GM18507 (cell line): ENCODE results near the gene SIRT3.
"Not testable (repeated sequence)": the region's sequence is repeated elsewhere in the genome, so short reads cannot be mapped to it uniquely, and the experiment has no call there.

ENCODE experiments used
- DNase-seq: peaks from one replicate; pipeline ENCODE4 v3.0.0; 2011; ENCODE audit warnings: low read depth; ENCODE audit not compliant: insufficient read length; ENCODE audit errors: extremely low spot score
- FAIRE-seq: peaks from 2 replicates; lab custom pipeline; 2011; peaks lifted over from hg19 to GRCh38; lab: Jason Lieb, UNC

The SIRT3 gene

GRCh38 chr11:250740-251299 is 14.7 kb upstream of the SIRT3 start:
- peak; percentile 31 for FAIRE-seq
- no peak for DNase-seq

DNA sequence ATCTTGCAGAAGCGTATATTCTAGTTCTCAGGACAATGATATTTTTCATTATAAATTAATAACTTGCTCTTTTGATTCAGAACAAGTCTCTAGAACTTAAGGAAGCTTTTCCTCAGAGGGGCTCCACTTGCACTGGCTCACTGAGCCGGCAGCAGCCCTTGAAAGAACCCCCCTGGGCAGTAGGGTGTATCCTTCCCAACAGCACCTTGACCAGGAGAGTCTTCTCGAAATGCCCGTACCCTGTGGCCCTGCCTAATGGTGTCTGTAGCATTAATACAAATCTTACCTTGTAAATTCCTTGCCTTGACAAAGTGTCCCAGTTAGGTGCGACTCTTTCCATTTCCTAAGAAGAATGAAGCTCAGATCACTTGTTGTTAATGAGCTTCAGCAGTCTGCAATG is 14.1 kb upstream of the SIRT3 start:
- DNase-seq (no peak), FAIRE-seq (no peak)

DNA sequence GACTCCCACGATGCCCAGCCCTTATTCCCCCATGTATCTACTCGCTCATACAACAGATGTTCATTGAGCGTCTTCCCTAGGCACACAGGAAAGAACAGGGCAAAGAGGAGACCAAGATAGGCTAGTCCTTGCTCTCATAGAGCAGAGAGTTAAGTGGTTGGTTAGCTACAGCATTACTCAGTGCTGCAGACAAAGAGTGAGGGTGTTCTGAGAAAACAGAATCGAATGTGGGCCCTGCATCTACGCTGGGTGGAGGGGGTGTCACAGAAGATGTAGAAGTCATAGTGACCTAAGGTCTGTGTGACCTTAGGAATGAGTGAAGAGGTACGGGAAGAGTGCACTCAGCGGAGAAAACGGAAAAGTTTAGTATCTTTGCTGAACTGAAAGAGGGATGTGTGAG is 12.9 kb upstream of the SIRT3 start:
- FAIRE-seq (no peak), DNase-seq (no peak)

- no peak for FAIRE-seq
- no peak for DNase-seq
These were observed 8.2 kb upstream of the SIRT3 start for GRCh38 chr11:244376-244775.

GRCh38 chr11:241634-242033 is 5.5 kb upstream of the SIRT3 start:
- FAIRE-seq = no peak
- DNase-seq = no peak

GRCh38 chr11:240315-240714 is 4.2 kb upstream of the SIRT3 start:
- no peak for DNase-seq
- no peak for FAIRE-seq

DNA sequence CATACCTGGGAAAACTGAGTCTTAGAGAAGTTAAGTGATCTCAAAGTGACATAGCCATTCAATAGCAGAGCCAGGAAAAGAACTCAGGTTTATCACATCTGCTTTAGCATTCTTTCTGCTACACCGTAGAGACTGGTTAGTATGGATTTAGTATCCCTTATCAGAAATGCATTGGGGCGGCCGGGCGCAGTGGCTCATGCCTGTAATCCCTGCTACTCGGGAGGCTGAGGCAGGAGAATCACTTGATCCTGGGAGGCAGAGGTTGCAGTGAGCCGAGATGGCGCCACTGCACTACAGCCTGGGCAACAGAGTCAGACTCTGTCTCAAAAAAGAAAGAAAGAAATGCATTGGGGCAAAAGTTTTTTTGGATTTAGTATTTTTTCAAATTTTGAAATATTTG is 2.2 kb upstream of the SIRT3 start:
- DNase-seq, FAIRE-seq: not testable (repeated sequence)

DNA sequence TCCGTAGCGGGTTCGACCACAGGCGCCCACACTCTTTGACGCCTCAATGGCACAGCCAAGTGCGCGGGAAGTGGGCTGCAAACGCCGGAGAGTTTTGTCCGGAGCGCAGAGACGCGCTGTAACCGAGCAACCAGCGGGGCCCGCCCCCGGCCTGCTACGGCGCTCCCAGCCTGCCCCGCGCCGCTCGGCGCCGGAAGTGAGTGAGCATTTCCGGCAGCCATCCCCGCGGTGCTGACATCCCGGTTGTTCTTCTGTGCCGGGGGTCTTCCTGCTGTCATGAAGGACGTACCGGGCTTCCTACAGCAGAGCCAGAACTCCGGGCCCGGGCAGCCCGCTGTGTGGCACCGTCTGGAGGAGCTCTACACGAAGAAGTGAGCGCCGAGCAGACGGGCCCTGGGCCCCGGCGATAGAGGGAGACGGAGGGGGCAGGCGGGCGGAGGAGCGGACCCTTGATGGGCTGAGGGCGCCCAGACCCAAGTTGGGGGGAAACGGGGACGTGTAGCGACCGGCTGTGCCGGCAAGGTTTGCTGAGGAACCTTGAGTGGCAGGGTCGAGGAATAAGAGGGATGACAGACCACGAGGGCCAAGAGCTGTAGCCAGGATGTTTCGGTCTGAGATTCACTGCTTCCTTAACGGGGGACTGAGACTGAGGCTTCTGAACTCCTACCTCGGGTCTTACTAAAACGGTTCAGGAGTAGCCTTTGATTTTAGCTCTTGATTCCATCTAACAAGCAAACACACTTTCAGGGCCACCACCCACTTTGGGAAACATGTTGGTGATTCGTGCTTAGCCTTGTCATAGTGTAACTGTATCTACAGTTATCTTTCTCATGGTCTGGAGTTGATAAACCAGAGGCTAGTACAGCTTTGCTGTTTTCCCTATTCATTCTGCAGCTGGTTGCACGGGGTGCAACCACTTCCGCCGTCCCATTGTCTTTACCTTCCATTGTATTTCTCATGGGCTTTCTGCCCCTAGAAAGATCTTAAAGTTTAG is 929 bp upstream of the SIRT3 start, which contains the start of gene PSMD13:
TSS of gene PSMD13 (plus strand) at position 203 of the 994 bp plus-strand sequence. CDS start at position 277, 74 bp downstream.
- DNase-seq = peak; percentile 80
- FAIRE-seq = peak; percentile 89

DNA sequence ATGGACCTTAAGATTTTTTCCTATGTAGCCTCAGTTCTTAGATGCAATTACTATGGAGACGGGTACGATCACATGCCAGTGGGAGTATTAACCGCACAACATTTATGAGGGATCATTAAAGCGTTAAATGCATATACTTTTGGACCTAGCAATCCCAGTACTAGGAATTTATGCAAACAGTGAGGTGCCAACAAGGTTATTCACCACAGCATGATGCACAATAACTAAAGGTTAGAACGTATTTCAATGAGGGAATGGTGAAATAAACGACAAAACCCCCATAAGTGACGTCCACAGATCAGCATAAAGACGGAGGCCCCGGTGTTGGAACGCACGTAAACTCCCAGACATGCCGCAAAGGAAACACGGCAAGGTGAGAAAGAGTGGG is 539 bp downstream of the SIRT3 start:
- DNase-seq = no peak
- no peak for FAIRE-seq

DNA sequence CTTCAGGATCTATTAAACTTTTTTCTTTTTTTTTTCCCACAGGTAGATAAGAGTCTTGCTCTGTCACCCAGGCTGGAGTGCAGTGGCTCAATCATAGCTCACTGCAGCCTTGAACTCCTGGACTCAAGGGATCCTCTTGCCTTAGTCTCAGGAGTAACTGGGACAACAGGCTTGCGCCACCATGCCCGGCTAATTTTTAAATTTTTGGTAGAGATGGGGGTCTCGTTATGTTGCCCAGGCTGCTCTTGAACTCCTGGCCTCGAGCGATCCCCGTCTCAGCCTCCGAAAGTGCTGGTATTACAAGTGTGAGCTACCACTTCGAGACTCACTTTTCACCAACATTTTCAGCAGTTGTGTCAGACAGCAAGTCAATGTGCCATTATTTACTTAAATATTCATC is 962 bp downstream of the SIRT3 start:
- FAIRE-seq = no peak
- DNase-seq = no peak

DNA sequence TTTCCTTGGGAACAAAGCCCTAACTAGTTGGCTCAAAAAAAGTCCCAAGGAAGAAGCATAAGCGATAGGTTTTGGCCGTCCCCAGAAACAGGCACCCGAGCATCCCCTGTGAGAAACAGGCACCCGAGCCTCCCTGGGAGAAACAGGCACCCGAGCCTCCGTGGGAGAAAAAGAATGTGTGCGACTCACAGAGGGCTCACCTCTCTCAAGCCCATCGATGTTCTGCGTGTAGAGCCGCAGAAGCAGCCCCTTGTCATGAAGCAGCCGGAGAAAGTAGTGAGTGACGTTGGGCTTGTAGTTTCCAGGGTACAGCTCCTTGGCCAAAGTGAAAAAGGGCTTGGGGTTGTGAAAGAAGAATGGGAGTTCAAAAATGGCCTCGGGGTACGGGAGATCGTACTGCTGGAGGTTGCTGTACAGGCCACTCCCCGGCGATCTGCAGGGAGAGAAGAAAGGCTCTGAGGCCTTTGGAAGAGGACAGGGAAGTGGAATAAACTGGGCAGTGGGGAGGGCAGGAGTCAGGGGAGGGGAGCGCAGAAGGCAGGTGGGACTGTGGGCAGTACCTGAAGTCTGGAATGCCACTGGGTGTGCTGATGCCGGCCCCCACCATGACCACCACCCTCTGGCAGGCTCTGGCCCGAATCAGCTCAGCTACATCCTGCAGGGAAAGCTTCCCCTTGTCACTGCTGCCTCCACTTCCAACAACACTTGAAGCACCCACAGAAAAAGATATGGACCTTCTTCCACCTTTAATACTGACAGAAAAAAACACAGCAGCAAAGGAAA is 3.2 kb downstream of the SIRT3 start:
- FAIRE-seq = no peak
- no peak for DNase-seq

DNA sequence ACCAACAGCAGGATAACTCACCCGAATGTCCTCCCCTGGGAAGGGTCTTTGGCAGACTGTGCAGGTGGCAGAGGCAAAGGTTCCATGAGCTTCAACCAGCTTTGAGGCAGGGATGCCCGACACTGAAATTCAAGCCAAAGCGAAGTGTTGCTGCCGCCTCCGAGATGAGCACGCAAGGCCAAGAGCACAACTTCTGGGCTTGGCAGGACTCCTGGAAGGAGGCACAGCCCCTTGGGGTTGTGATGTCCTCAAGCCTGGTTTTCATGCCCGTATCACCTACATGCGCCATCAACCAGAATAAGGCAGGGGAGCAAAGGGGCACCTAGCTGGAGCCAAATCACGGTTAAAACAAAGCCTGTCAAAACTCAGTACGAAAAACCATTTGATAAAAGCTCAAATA is 5.7 kb downstream of the SIRT3 start:
- DNase-seq (no peak), FAIRE-seq (no peak)

DNA sequence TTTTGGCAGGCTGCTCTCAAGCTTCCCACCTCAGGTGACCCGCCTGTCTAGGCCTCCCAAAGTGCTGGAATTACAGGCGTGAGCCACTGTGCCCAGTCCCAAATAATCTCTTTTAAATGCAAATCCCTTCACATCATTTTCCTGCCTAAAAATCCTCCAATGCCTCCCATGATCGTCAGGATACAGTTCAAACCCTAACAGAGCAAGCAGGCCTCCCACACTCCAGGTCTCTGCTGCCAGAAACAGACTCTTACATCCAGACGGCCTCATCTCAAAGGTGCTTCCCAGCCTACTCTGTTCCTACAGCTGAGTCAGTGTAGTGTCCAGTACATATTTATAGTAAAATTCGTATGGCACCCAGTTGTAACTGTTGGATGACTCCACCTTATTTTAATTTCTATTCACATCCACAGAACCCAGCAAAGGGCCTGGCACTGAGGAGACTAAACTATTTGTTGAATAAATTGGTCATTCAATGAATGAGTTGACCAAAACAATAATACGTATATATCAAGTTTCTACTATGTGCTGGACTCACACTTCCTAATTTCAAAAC is 8.2 kb downstream of the SIRT3 start:
- DNase-seq = no peak
- no peak for FAIRE-seq

DNA sequence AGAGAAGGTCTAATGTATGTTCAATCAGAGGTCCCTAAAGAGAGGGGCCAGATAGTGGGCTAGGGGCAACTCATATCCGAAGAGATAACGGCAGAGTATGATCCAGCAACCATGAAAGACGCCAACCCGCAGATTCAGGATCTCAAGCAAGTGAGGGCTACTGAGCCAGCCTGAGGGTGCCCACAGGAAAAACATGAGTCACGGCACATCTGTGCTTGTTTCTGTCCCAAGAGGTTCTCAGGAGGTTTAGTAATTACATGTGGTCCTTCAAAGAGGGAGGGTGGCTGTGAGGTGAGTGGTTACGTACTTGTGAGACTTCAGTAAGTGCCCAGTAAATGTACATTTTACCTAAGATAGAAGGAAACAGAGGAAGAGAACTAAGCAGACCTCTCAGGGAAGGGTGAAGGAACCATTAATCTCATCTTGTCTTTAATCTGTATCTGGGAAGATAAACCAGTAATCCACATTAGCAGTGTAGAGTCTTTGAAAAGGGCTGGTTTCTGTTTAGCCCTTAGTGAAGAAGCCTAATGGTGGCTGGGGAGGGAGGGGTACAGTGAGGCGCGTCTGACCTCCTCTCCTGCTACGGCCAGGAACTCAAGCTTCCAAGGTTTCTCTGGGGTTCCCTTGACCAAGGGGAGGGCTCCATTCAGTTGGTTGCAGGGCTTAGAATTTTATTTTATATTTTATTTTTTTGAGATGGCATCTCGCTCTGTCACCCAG is 10.2 kb downstream of the SIRT3 start:
- peak; percentile 52 for FAIRE-seq
- DNase-seq = no peak

- FAIRE-seq = no peak
These were observed 11.7 kb downstream of the SIRT3 start for GRCh38 chr11:224424-224823.

DNA sequence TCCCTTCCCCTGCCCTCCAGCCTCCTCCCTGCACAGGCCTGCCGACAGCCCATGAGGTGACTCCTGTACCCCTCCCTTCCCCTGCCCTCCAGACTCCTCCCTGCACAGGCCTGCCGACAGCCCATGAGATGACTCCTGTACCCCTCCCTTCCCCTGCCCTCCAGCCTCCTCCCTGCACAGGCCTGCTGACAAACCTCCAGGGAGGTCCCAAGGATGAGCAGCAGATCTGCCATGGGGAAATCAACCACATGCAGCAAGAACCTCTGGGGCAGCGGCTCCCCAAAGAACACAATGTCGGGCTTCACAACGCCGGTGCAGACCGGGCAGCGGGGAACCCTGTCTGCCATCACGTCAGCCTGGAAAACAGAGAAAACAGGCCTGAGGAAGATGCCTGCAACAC is 12.3 kb downstream of the SIRT3 start:
- DNase-seq = no peak
- no peak for FAIRE-seq

More at GRCh38 chr11:224424-224823, 11.7 kb downstream of the SIRT3 start:
- no peak for DNase-seq

DNA sequence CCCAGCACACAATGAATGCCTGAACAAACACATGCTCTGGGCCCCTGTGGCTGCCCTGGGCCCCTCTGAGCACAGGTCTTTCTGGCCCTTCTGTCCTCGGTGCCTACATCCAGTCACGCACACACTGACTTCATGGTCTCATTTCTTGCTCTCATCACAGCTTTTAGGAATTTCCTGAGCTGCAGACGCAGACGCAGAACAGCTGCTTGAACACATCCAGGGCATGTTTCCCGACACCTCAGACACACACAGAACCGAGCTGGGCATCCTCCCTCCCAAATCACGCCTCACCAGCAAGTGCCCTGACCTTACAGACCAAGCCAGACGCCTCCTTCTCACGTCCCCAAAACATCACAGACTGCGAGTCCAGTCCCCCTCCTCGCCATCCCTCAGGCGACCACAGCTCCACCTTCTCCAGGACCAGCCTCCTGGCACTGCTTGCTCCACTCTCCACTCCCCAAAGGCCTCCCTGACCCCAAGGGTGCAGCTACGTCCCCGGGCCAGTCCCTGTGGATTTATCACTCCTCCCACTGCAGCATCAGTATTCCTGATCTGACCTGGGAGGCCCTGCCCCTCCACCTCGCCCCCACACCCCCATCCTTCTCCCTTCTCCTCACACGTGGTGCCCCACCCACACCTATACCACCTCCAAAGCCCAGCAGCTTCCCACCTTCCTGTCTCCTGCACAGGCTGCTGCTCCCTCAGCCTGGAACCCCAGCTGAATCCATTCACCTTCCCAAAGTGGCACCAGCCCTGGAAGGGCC is 12.9 kb downstream of the SIRT3 start:
- DNase-seq (no peak), FAIRE-seq (no peak)

DNA sequence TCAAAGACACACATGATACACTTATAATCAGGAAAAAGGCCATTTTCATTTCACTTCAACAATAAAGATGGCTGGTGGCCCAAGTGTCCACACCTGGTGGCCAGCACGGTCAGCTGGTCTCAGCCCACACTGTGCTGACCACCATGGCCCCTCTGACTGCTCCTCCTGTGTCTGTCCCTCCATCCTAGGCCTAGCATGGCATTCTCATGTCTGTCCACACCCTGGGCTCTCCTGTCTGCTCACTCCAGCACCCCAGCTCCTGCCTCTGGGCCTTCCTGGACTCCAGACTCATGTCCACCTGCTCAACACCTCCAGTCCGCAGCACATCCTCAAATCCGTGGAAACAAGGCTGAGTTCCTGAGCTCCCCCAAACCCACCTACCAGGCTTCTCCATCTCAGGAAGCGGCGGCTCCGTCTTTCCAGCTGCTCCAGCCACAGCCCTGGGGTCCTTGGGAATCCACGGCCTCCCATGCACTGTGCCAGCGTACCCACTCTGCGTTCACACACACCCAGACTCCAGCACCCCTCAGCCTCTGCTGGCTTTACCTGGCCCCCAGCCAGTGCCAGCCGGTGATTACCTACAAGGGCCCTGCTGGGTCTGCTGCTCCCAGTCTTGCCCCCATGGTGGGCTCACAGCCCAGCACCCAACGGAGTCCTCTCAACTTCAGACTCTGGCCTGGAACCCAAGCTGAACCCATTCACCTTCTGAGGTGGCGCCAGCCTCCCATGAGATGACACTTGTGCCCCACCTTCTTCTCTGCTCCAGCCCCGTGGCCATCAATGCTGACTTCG is 13.9 kb downstream of the SIRT3 start:
- DNase-seq (no peak), FAIRE-seq (no peak)
